Stomach (tissue), 9 donors: Measurements from ENCODE around the gene WWC2. TPM values are rescaled to one million over a fixed set of nuclear protein-coding genes. Genes with fewer than 3 reads are reported as not detected.

Experiments used
- DNase-seq, 2 donors: peaks; one replicate each; pipeline versions ENCODE4 v3.0.0 to v3.0.0-alpha.2; 2013 to 2019
- H3K27ac ChIP-seq, 5 donors: fragments of 200-600 bp in 4 of 5; sonication (generic) in 4 of 5; one replicate each; pipeline ENCODE4 v1.5.1; 2013 to 2019; ENCODE audit warnings: mild to moderate bottlenecking in 1 of 5, moderate library complexity in 1 of 5
- H3K27me3 ChIP-seq, 3 donors: fragments of 200-600 bp; sonication (generic); one replicate each; pipeline ENCODE4 v1.5.1; 2017 to 2019; ENCODE audit warnings: mixed run types in 1 of 3
- H3K36me3 ChIP-seq, 4 donors: fragments of 200-600 bp; sonication (generic); 1 replicate in 3 of 4; 2 replicates in 1 of 4; pipeline ENCODE4 v1.5.1; 2016 to 2019
- H3K4me1 ChIP-seq, 4 donors: fragments of 200-600 bp; sonication (generic); one replicate each; pipeline ENCODE4 v1.5.1; 2016 to 2019
- H3K4me3 ChIP-seq, 4 donors: fragments of 200-600 bp; sonication (generic) in 3 of 4; one replicate each; pipeline ENCODE4 v1.5.1; 2016 to 2019; ENCODE audit warnings: mild to moderate bottlenecking in 1 of 4
- H3K9me3 ChIP-seq, 4 donors: fragments of 200-600 bp; sonication (generic); one replicate each; pipeline ENCODE4 v1.5.1; 2016 to 2019
- CTCF ChIP-seq, 7 experiments: fragments of 450-650 bp in 4 of 7; fragments of 200-600 bp in 3 of 7; sonication (generic) in 3 of 7; IDR thresholded peaks; one replicate each; pipeline ENCODE4 v1.5.1; 2016 to 2019; ENCODE audit warnings: antibody characterized with exemption in 7 of 7, control low read depth in 2 of 7, mild to moderate bottlenecking in 1 of 7
- EP300 ChIP-seq: sonication (generic); formaldehyde crosslinking; IDR thresholded peaks from one replicate; pipeline ENCODE4 v1.6.1; 2017; ENCODE audit warnings: antibody characterized with exemption
- POLR2A ChIP-seq, 4 donors: fragments of 450-650 bp; IDR thresholded peaks; one replicate each; pipeline ENCODE4 v1.6.1; 2016; ENCODE audit warnings: antibody characterized with exemption in 4 of 4, control low read depth in 2 of 4, mild to moderate bottlenecking in 1 of 4, moderate library complexity in 1 of 4
- POLR2AphosphoS5 ChIP-seq, 3 donors: sonication (generic); formaldehyde crosslinking; IDR thresholded peaks; one replicate each; pipeline ENCODE4 v1.6.1; 2016; ENCODE audit warnings: antibody characterized with exemption in 3 of 3
- WGBS, 5 donors: extraction: QIAGEN DNeasy Blood & Tissue Kit in 3 of 5; methylation state at CpG; one replicate each; pipeline versions ENCODE4 v1.1.5 to v1.1.7; 2013 to 2018; 5-methylcytosine and 5-hydroxymethylcytosine counted together
- intact Hi-C: fragments of 100-400 bp; cut with DNase I; formaldehyde crosslinking; loops from one replicate; pipeline ENCODE4 v1.15.1; 2023; ENCODE audit warnings: low total_unique reads
- polyA plus RNA-seq, 3 donors: library from polyadenylated mRNA; stranded (reverse); fragments of 200-250 nt; gene quantifications; one replicate each; pipeline ENCODE4 v1.2.3, GENCODE V29; 2013
- total RNA-seq, 5 donors: library from RNA; depleted of rRNA; stranded (reverse); fragments of >200 nt; gene quantifications; one replicate each; pipeline versions ENCODE4 v1.1.0 to v1.2.3, GENCODE V29; 2014 to 2016
- donor health status: healthy with polysubstance abuse.
- donor health status: Bipolar disorder and iron deficiency.
- donor health status: healthy.

Gene WWC2
- total and polyA plus RNA-seq, 8 donors = 2.6 to 59.1 (median 31.1) TPM

DNA sequence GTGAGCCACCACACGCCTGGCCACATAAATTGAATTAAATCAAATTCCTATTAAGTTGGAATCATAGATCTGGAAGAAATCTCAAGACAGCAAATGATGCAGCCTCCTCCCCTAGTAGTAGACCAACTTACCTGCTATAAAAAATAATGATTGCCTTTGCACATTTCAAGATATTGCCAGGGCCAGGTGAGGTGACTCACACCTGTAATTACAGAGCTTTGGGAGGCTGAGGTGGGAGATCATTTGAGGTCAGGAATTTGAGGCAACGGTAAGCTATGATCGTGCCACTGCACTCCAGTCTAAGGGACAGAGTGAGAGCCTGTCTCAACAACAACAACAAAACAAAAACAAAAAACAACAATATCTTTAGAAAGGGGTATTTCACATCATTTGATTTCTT lies 17.0 kb upstream of the WWC2 start:
- H3K36me3 ChIP-seq = no peaks in the 10 kb centered on the region
- no peak for DNase-seq
- H3K27ac ChIP-seq = no peak overlapping the region
- no peak overlapping the region for H3K4me3 ChIP-seq
- TF ChIP-seq POLR2A (IDR thresholded peaks at IDR 0.05) (no peak), POLR2AphosphoS5 (IDR thresholded peaks at IDR 0.05) (no peak)
- H3K9me3 ChIP-seq = no peaks in the 10 kb centered on the region
- intact Hi-C loops = no loop called here
- H3K27me3 ChIP-seq = no peaks in the 10 kb centered on the region
- H3K4me1 ChIP-seq = peaks cover 0 to 14% (median 6%) of the 10 kb centered on the region in 4 donors
- 86 to 95% (median 92%) methylated on average over 3 of the region's 3 CpGs for WGBS, 5 donors

- intact Hi-C loops = loop anchor here (5.0 kb wide), 1 partner anchor 158 kb away; no protein-coding TSS in a partner anchor
- TF ChIP-seq CTCF (IDR thresholded peaks at IDR 0.05) (no peak), EP300 (no peak), POLR2AphosphoS5 (IDR thresholded peaks at IDR 0.05) (no peak), POLR2A (IDR thresholded peaks at IDR 0.05) (no peak)
- 50 to 63% (median 58%) methylated on average over 6 of the region's 6 CpGs for WGBS, 5 donors
These were observed 4.5 kb upstream of the WWC2 start for GRCh38 chr4:183094393-183095198.

GRCh38 chr4:183095199-183095512 lies 3.9 kb upstream of the WWC2 start:
- TF ChIP-seq POLR2A (IDR thresholded peaks at IDR 0.05) (no peak), EP300 (no peak), POLR2AphosphoS5 (IDR thresholded peaks at IDR 0.05) (no peak), CTCF (IDR thresholded peaks at IDR 0.05) (no peak)
- intact Hi-C loops = no loop called here
- 66 to 86% (median 72%) methylated on average over 1 of the region's 1 CpG for WGBS, 5 donors

More at GRCh38 chr4:183094393-183095198, 4.5 kb upstream of the WWC2 start:
- Histone ChIP-seq H3K9me3 (no peaks in the 10 kb centered on the region), H3K4me1 (peaks cover 0 to 11% (median 8%) of the 10 kb centered on the region in 4 donors), H3K27me3 (peaks cover 0 to 23% (median 0%) of the 10 kb centered on the region in 3 donors), H3K27ac (no peak overlapping the region), H3K4me3 (no peak overlapping the region), H3K36me3 (no peaks in the 10 kb centered on the region)
- DNase-seq = no peak

DNA sequence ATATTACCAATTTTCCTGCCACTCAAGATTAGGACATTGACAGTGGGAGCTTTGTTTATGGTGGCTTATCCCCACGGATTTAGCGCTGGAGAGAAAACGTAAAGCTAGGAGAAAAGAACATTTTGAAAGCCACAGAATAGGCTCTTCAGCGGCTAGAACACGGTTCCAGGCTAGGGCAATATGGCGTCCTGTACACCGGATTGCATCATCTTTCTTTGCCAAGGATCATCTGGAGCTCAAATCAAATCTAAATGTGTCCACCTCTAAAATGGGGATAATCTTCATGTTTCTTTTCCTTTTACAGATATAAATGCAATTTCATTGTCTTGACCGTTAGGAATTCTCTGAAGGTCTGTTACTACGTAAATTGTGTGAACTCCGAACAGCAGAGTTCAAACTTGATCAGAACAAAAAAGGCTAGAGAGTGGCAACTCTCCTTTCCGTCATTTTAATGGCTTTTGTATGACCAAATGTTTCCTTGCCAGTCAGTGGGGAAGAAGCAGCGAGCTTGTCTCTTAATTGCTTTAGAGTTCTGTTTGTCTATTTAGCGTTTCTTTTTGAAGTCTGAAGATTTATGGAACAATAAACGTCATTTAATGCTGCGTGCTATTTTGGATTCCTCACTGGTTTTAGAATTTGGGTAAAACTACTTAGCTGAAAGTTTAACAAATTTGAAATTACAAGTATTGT lies 2.6 kb upstream of the WWC2 start:
- H3K4me1 ChIP-seq = peaks cover 7 to 29% (median 18%) of the 10 kb centered on the region in 4 donors
- peaks cover 0 to 28% (median 0%) of the 10 kb centered on the region in 3 donors for H3K27me3 ChIP-seq
- 88 to 92% (median 90%) methylated on average over 15 of the region's 15 CpGs for WGBS, 5 donors
- intact Hi-C loops = no loop called here
- TF ChIP-seq POLR2A (IDR thresholded peaks at IDR 0.05) (no peak), CTCF (IDR thresholded peaks at IDR 0.05) (no peak), EP300 (no peak)
- no peak for DNase-seq
- H3K36me3 ChIP-seq = no peaks in the 10 kb centered on the region
- H3K4me3 ChIP-seq = no peak overlapping the region
- no peaks in the 10 kb centered on the region for H3K9me3 ChIP-seq
- no peak overlapping the region for H3K27ac ChIP-seq

More at GRCh38 chr4:183095199-183095512, 3.9 kb upstream of the WWC2 start:
- Histone ChIP-seq H3K27me3 (peaks cover 0 to 28% (median 0%) of the 10 kb centered on the region in 3 donors), H3K36me3 (no peaks in the 10 kb centered on the region), H3K27ac (no peak overlapping the region), H3K4me1 (peaks cover 5 to 16% (median 8%) of the 10 kb centered on the region in 4 donors), H3K9me3 (no peaks in the 10 kb centered on the region), H3K4me3 (no peak overlapping the region)
- DNase-seq = no peak
